Endothelial cell of umbilical vein (primary cell): ENCODE data around the gene KRT86. TPM values are rescaled to one million over a fixed set of nuclear protein-coding genes. Genes with fewer than 3 reads are reported as not detected.

ENCODE experiments used
- BruUV-seq: library from RNA; stranded (reverse); fragments of 400-500 nt; replicated peaks from 2 replicates; lab custom pipeline; 2021; lab: Mats Ljungman, UMichigan
- CTCF ChIA-PET: fragments of 300-600, 350-600 bp; sonication (Branson Sonifier 250); formaldehyde crosslinking; loops from one replicate; lab custom pipeline; 2021; ENCODE audit warnings: antibody characterized with exemption, inconsistent platforms; lab: Charles Lee
- POLR2A ChIA-PET: fragments of 300-600, 350-600 bp; sonication (Branson Sonifier 250); formaldehyde crosslinking; loops from one replicate; lab custom pipeline; 2021; ENCODE audit warnings: antibody characterized with exemption, inconsistent platforms; lab: Charles Lee
- DNase-seq: peaks from one replicate; pipeline ENCODE4 v3.0.0-alpha.2; 2011; ENCODE audit warnings: low read depth, low spot score
- FAIRE-seq: peaks from 2 replicates; lab custom pipeline; 2011; peaks lifted over from hg19 to GRCh38; lab: Jason Lieb, UNC
- H2AFZ ChIP-seq: 2 replicates; pipeline ENCODE4 v1.6.0; 2012; ENCODE audit warnings: low read depth, low read length, control low read depth, inconsistent platforms
- H3K27ac ChIP-seq: 2 replicates; pipeline ENCODE4 v1.5.1; 2011; ENCODE audit warnings: low read depth, mild to moderate bottlenecking, control low read depth, low read length, moderate library complexity; ENCODE audit not compliant: insufficient read depth
- H3K27me3 ChIP-seq, 2 experiments: 2 replicates each; pipeline versions ENCODE4 v1.6.0 to v1.6.1; 2011; ENCODE audit warnings: low read length in 2 of 2, mixed read lengths in 1 of 2; ENCODE audit not compliant: control insufficient read depth in 2 of 2, insufficient read depth in 2 of 2
- H3K36me3 ChIP-seq, 2 experiments: 2 replicates in 1 of 2; 3 replicates in 1 of 2; pipeline ENCODE4 v1.5.1; 2011; ENCODE audit warnings: low read length in 2 of 2, mild to moderate bottlenecking in 1 of 2, moderate library complexity in 1 of 2; ENCODE audit not compliant: control insufficient read depth in 2 of 2, insufficient read depth in 2 of 2; ENCODE audit errors: extremely low read depth in 1 of 2
- H3K4me1 ChIP-seq: 3 replicates; pipeline ENCODE4 v1.5.1; 2011; ENCODE audit warnings: mild to moderate bottlenecking, low read length; ENCODE audit not compliant: control insufficient read depth, insufficient read depth; ENCODE audit errors: extremely low read depth
- H3K4me2 ChIP-seq: 2 replicates; pipeline ENCODE4 v1.6.1; 2011; ENCODE audit warnings: low read length, control low read depth, mixed read lengths; ENCODE audit not compliant: insufficient read depth
- H3K4me3 ChIP-seq, 3 experiments: fragments of 200-600 bp in 1 of 3; sonication (generic), shearing (Covaris generic) in 1 of 3; replicated peaks in 1 of 3; 2 replicates each; pipeline ENCODE4 v1.5.1; 2011 to 2016; ENCODE audit warnings: control low read depth in 3 of 3, low read length in 3 of 3, mild to moderate bottlenecking in 2 of 3, inconsistent platforms in 1 of 3, low read depth in 1 of 3, moderate library complexity in 1 of 3; ENCODE audit not compliant: insufficient read depth in 1 of 3
- H3K79me2 ChIP-seq: 2 replicates; pipeline ENCODE4 v1.6.0; 2012; ENCODE audit warnings: low read length, inconsistent platforms; ENCODE audit not compliant: control insufficient read depth, insufficient read depth
- H3K9ac ChIP-seq: replicated peaks from 2 replicates; pipeline ENCODE3; 2011; ENCODE audit warnings: low read length, control low read depth; ENCODE audit not compliant: insufficient read depth; ENCODE audit errors: extremely low read depth
- H3K9me1 ChIP-seq: replicated peaks from 3 replicates; pipeline ENCODE4 v1.6.0; 2011; ENCODE audit warnings: mild to moderate bottlenecking, low read length; ENCODE audit not compliant: control insufficient read depth, insufficient read depth; ENCODE audit errors: extremely low read depth
- H3K9me3 ChIP-seq: replicated peaks from 2 replicates; pipeline ENCODE4 v1.5.1; 2012; ENCODE audit warnings: low read length, inconsistent platforms; ENCODE audit not compliant: control insufficient read depth, insufficient read depth
- H4K20me1 ChIP-seq: replicated peaks from 2 replicates; pipeline ENCODE3; 2011; ENCODE audit warnings: mild to moderate bottlenecking, low read length; ENCODE audit not compliant: control insufficient read depth, insufficient read depth; ENCODE audit errors: extremely low read depth
- EZH2 ChIP-seq: IDR thresholded peaks from 2 replicates; pipeline ENCODE4 v1.6.1; 2012; ENCODE audit warnings: borderline replicate concordance, low read depth, mild to moderate bottlenecking, moderate library complexity, low read length, inconsistent platforms; ENCODE audit not compliant: severe bottlenecking
- FOS ChIP-seq: IDR thresholded peaks from 2 replicates; pipeline ENCODE4 v1.6.1; 2011; ENCODE audit warnings: mild to moderate bottlenecking, low read length, moderate library complexity, borderline replicate concordance; ENCODE audit not compliant: insufficient read depth
- GATA2 ChIP-seq: IDR thresholded peaks from 2 replicates; pipeline ENCODE4 v1.7.0; 2011; ENCODE audit warnings: low read depth, mild to moderate bottlenecking, moderate library complexity, mixed read lengths, low read length; ENCODE audit not compliant: insufficient read length, insufficient read depth
- JUN ChIP-seq: IDR thresholded peaks from 2 replicates; pipeline ENCODE4 v1.6.1; 2011; ENCODE audit warnings: borderline replicate concordance, low read depth; ENCODE audit not compliant: insufficient read length, insufficient read depth
- MYC ChIP-seq: IDR thresholded peaks from one replicate; pipeline ENCODE4 v1.6.1; 2011; ENCODE audit warnings: mild to moderate bottlenecking, low read depth, low read length
- POLR2A ChIP-seq: IDR thresholded peaks from 2 replicates; pipeline ENCODE4 v1.6.1; 2012; ENCODE audit warnings: low read depth, mild to moderate bottlenecking, control low read depth, low read length
- POLR2AphosphoS5 ChIP-seq: IDR thresholded peaks from 2 replicates; pipeline ENCODE4 v1.6.1; 2012; ENCODE audit warnings: low read depth, mild to moderate bottlenecking, control low read depth, low read length, moderate library complexity; ENCODE audit not compliant: insufficient read depth
- dilution Hi-C: fragments of 300-500 bp; cut with MboI; formaldehyde crosslinking; loops from one replicate; pipeline ENCODE4 v1.15.0; 2019; ENCODE audit warnings: low sequenced_read_pairs; ENCODE audit not compliant: extremely low pct_ligation_motif_present
- intact Hi-C: fragments of 100-400 bp; cut with micrococcal nuclease; formaldehyde crosslinking; loops from one replicate; pipeline ENCODE4 v1.10.0; 2022
- polyA plus RNA-seq, 4 experiments: library from polyadenylated mRNA; depleted of rRNA in 3 of 4; stranded (reverse) in 3 of 4; unstranded in 1 of 4; fragments of >200 nt; gene quantifications; 2 replicates each; pipeline versions ENCODE4 v1.2.1 to v1.2.3, GENCODE V29; 2011 to 2012; ENCODE audit warnings: missing spikeins in 1 of 4
- total RNA-seq: library from RNA; stranded (reverse); gene quantifications from 2 replicates; pipeline ENCODE4 v1.2.3, GENCODE V29; 2021
- TF ChIP-seq, protein P1 (sequence below), 2 donors: IDR thresholded peaks; 1 replicate in 1 of 2; 2 replicates in 1 of 2; pipeline ENCODE4 v1.5.1; 2011; ENCODE audit warnings: low read length in 2 of 2, mild to moderate bottlenecking in 2 of 2, moderate library complexity in 2 of 2, control low read depth in 1 of 2, inconsistent platforms in 1 of 2, low read depth in 1 of 2; ENCODE audit not compliant: insufficient read depth in 1 of 2; ENCODE audit errors: extremely low read depth in 1 of 2
- TF ChIP-seq, protein P2 (sequence below): IDR thresholded peaks from 2 replicates; pipeline ENCODE4 v1.6.1; 2011; ENCODE audit not compliant: insufficient read depth, insufficient read length

KRT86 gene
- total and polyA plus RNA-seq, 2 donors (not counting 3 experiments of a cell fraction or from before 2014, with no cell fraction given), result not detected

DNA sequence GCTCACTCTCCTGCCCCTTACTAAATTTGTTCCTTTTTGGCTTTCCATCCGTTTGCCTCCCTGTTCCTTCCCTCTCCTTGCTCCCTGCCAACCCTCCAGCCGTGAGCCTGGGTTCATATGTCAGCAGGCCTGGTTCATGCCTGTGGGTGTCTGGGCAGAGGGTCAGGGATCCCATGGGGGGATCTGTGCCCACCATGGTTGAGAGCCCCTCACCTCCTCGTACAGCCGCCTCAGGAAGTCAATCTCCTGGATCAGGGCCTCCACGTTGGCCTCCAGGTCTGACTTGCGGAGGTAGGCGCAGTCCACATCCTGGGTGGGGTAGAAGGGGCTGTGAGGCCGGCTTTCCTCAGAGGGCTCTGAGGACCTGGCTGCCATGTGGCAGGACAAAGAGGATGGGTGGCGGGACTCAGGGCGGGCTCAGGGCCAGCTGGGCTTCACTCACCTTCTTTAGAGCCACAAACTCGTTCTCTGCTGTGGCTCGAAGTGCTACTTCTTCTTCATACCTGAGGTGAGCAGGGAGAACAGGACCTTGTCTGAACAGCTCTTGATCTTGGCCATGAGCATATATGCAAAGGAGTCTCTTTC is 43.1 kb downstream of the KRT86 start:
- H4K20me1 ChIP-seq, result no peaks in the 10 kb centered on the region
- no peak for FAIRE-seq
- no peaks in the 10 kb centered on the region for H3K36me3 ChIP-seq
- H3K9me3 ChIP-seq, result no peaks in the 10 kb centered on the region
- BruUV-seq, result no TSS peak
- no peaks in the 10 kb centered on the region for H3K4me1 ChIP-seq
- peaks cover 21 to 44% of the 10 kb centered on the region in 2 experiments for H3K27me3 ChIP-seq
- DNase-seq, result no peak
- dilution Hi-C loops (no loop called here), intact Hi-C loops (no loop called here)
- H3K4me3 ChIP-seq, result no peak overlapping the region
- no peak overlapping the region for H3K27ac ChIP-seq
- ChIA-PET CTCF (interaction anchor here (2.8 kb wide), 1 partner anchor 11 kb away, joined by 14 read pairs; no protein-coding TSS in a partner anchor), POLR2A (no interaction called here)
- H3K79me2 ChIP-seq, result no peaks in the 10 kb centered on the region
- H2AFZ ChIP-seq, result no peak overlapping the region
- TF ChIP-seq POLR2A (no peak), FOS (no peak), GATA2 (no peak), POLR2AphosphoS5 (no peak), JUN (no peak), EZH2 (no peak), MYC (no peak)
- TF ChIP-seq, protein P1, sequence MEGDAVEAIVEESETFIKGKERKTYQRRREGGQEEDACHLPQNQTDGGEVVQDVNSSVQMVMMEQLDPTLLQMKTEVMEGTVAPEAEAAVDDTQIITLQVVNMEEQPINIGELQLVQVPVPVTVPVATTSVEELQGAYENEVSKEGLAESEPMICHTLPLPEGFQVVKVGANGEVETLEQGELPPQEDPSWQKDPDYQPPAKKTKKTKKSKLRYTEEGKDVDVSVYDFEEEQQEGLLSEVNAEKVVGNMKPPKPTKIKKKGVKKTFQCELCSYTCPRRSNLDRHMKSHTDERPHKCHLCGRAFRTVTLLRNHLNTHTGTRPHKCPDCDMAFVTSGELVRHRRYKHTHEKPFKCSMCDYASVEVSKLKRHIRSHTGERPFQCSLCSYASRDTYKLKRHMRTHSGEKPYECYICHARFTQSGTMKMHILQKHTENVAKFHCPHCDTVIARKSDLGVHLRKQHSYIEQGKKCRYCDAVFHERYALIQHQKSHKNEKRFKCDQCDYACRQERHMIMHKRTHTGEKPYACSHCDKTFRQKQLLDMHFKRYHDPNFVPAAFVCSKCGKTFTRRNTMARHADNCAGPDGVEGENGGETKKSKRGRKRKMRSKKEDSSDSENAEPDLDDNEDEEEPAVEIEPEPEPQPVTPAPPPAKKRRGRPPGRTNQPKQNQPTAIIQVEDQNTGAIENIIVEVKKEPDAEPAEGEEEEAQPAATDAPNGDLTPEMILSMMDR (IDR thresholded peaks at IDR 0.05; ENCODE audit: extremely low read depth in 1 of 2, insufficient read depth in 1 of 2, low read depth in 1 of 2, low read length in 2 of 2), result no peak
- TF ChIP-seq, protein P2, sequence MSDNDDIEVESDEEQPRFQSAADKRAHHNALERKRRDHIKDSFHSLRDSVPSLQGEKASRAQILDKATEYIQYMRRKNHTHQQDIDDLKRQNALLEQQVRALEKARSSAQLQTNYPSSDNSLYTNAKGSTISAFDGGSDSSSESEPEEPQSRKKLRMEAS, result no peak
- H3K4me2 ChIP-seq, result no peak overlapping the region
- H3K9ac ChIP-seq, result no peak overlapping the region
- no peaks in the 10 kb centered on the region for H3K9me1 ChIP-seq
